ENCODE results near the gene SNAPC5.

SNAPC5 gene

GRCh38 chr15:66459818-66460615 lies 37.5 kb downstream of the SNAPC5 start:
- no peak for DNase-seq (ENCODE audit: low spot score)

- DNase-seq (ENCODE audit: low spot score): no peak
Measured at GRCh38 chr15:66456211-66456610, 41.4 kb downstream of the SNAPC5 start.

DNA sequence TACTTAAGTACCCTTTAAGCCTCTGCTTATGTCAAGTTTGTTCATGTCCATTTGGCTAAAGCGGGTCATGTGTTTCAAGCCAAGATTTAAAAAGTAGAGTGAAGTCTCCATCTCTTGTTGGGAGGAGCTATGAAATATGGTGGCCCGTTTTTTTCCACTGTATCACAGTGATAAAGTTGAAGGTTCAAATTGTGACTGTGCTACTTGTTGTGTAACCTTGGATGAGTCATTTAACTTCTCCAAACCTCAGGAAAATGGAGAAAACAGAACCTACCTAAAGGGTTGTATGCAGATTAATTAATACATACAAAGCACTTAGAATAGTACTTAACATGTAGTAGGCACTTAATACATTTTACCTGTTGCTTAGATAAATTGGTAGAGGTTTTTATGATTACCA lies 43.4 kb downstream of the SNAPC5 start:
- no peak for DNase-seq (ENCODE audit: low spot score)

DNA sequence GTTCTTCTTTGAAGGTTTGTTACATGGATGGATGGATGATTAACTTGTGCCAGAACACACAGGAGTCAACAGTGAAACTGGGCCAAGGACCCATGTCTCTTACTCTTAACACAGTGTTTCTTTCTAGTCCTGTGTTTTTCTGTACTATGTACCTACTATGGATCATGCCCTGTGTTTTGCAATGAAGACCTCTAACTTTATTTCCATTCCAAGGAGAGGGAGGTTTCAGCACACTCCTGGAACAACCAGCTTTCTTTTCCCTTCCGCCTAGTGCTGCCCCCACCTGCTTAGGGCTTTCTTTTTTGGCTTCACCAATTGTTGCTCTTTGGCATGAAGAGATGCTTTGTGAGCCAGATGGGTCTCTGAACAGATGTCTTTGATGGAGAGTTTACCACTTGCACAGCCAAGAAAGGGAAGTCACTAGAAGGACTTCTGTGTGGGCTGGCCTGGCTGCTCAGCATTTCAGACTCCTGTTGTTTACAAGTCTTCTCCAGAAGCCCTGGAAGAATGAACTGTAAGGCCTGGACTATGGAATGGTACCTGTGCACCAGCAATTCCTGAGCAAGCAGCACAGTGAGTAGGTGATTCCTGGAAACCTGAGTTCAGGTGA lies 44.5 kb downstream of the SNAPC5 start:
- DNase-seq (ENCODE audit: low spot score): no peak

DNA sequence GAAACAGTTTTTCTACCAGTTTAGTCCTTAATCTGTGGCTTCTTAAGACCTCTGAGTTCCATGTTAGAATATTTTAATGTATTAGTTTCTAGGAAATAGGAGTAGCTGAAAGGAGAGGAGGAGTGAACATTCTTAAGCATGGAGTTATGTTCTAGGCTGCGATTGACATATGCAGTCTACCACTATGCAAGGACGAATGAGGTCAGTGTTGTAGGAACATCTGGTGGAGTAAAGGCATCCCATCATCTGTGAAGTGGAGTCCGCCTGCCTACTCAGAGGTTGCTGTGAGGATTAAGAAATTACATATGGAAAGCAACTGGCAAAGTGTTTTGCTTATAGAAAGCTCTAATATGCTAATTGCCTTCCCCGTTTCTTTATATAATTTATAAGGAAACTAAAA lies 45.1 kb downstream of the SNAPC5 start:
- no peak for DNase-seq (ENCODE audit: low spot score)

All from left forelimb (tissue), 1 donor.